Neural cell (in vitro differentiated cells): Measurements from ENCODE around the gene SNCAIP. TPM values are rescaled to one million over a fixed set of nuclear protein-coding genes. Genes with fewer than 3 reads are reported as not detected.

ENCODE experiments used
- H2AFZ ChIP-seq: fragments of 200-600, 300-800 bp; sonication (generic), shearing (Covaris generic); 2 replicates; pipeline ENCODE4 v1.6.0; 2014; ENCODE audit warnings: low read depth, mild to moderate bottlenecking, antibody characterized with exemption, low read length, moderate library complexity
- H3F3A ChIP-seq: fragments of 200-600 bp; shearing (Covaris generic); 2 replicates; pipeline ENCODE4 v1.6.1; 2016; ENCODE audit warnings: mild to moderate bottlenecking, moderate library complexity, mixed read lengths, antibody characterized with exemption, low read length; ENCODE audit not compliant: insufficient read depth, poor library complexity, severe bottlenecking
- H3K27ac ChIP-seq: fragments of 200-600, 300-800 bp; sonication (generic), shearing (Covaris generic); 2 replicates; pipeline ENCODE4 v1.5.1; 2014; ENCODE audit warnings: mild to moderate bottlenecking, low read length, moderate library complexity
- H3K27me3 ChIP-seq: fragments of 300-800, 200-600 bp; sonication (generic), shearing (Covaris generic); 2 replicates; pipeline ENCODE4 v1.6.0; 2014; ENCODE audit warnings: mild to moderate bottlenecking, low read depth, low read length, moderate library complexity; ENCODE audit not compliant: insufficient read depth
- H3K36me3 ChIP-seq: fragments of 300-800, 200-600 bp; sonication (generic), shearing (Covaris generic); 2 replicates; pipeline ENCODE4 v1.5.1; 2014; ENCODE audit warnings: mild to moderate bottlenecking, antibody characterized with exemption, low read length, moderate library complexity; ENCODE audit not compliant: insufficient read depth
- H3K4me2 ChIP-seq: fragments of 300-800, 200-600 bp; sonication (generic), shearing (Covaris generic); 2 replicates; pipeline ENCODE4 v1.6.0; 2014; ENCODE audit warnings: mild to moderate bottlenecking, low read length
- H3K4me3 ChIP-seq: fragments of 300-800, 200-600 bp; sonication (generic), shearing (Covaris generic); 2 replicates; pipeline ENCODE4 v1.5.1; 2014; ENCODE audit warnings: mild to moderate bottlenecking, low read length, moderate library complexity
- H3K79me2 ChIP-seq: fragments of 200-600 bp; shearing (Covaris generic); replicated peaks from 2 replicates; pipeline ENCODE4 v1.6.0; 2014; ENCODE audit warnings: mild to moderate bottlenecking, low read length, moderate library complexity; ENCODE audit not compliant: insufficient read depth
- H3K9ac ChIP-seq: fragments of 300-800, 200-600 bp; sonication (generic), shearing (Covaris generic); 2 replicates; pipeline ENCODE4 v1.6.1; 2016; ENCODE audit warnings: mild to moderate bottlenecking, low read length, mixed read lengths
- H3K9me2 ChIP-seq: fragments of 200-600 bp; shearing (Covaris generic); 2 replicates; pipeline ENCODE4 v1.6.1; 2016; ENCODE audit warnings: mild to moderate bottlenecking, low read length, mixed read lengths; ENCODE audit not compliant: insufficient read depth
- H3K9me3 ChIP-seq: fragments of 200-600, 300-800 bp; sonication (generic), shearing (Covaris generic); 2 replicates; pipeline ENCODE4 v1.6.1; 2016; ENCODE audit warnings: mild to moderate bottlenecking, mixed run types, low read length, moderate library complexity, mixed read lengths
- H4K20me1 ChIP-seq: fragments of 200-600 bp; shearing (Covaris generic); 2 replicates; pipeline ENCODE4 v1.6.1; 2016; ENCODE audit warnings: mild to moderate bottlenecking, mixed run types; ENCODE audit not compliant: insufficient read depth
- CTCF ChIP-seq: fragments of 450-650 bp; IDR thresholded peaks from 2 replicates; pipeline ENCODE4 v1.5.1; 2014; ENCODE audit warnings: antibody characterized with exemption, mild to moderate bottlenecking, moderate library complexity; ENCODE audit not compliant: poor library complexity, severe bottlenecking
- EP300 ChIP-seq: fragments of 450-650 bp; conservative IDR thresholded peaks from 2 replicates; pipeline ENCODE4 v1.6.1; 2014; ENCODE audit warnings: antibody characterized with exemption, mild to moderate bottlenecking, moderate library complexity; ENCODE audit not compliant: poor library complexity, severe bottlenecking
- EZH2 ChIP-seq: fragments of 200-600, 300-800 bp; shearing (Covaris generic), sonication (generic); IDR thresholded peaks from 2 replicates; pipeline ENCODE4 v1.6.1; 2014; ENCODE audit warnings: antibody characterized with exemption, low read length, borderline replicate concordance, mild to moderate bottlenecking; ENCODE audit not compliant: insufficient read depth, poor library complexity, severe bottlenecking
- MXI1 ChIP-seq: fragments of 450-650 bp; conservative IDR thresholded peaks from 2 replicates; pipeline ENCODE4 v1.6.1; 2014; ENCODE audit warnings: antibody characterized with exemption, mild to moderate bottlenecking; ENCODE audit not compliant: poor library complexity, severe bottlenecking
- POLR2AphosphoS5 ChIP-seq: IDR thresholded peaks from 2 replicates; pipeline ENCODE4 v1.6.1; 2012
- RAD21 ChIP-seq: fragments of 450-650 bp; conservative IDR thresholded peaks from 2 replicates; pipeline ENCODE4 v1.6.1; 2014; ENCODE audit warnings: antibody characterized with exemption, mild to moderate bottlenecking, moderate library complexity
- REST ChIP-seq: IDR thresholded peaks from 2 replicates; pipeline ENCODE4 v1.6.1; 2012; ENCODE audit warnings: borderline replicate concordance
- SMC3 ChIP-seq: fragments of 450-650 bp; conservative IDR thresholded peaks from 2 replicates; pipeline ENCODE4 v1.6.1; 2014; ENCODE audit warnings: antibody characterized with exemption, mild to moderate bottlenecking, moderate library complexity; ENCODE audit not compliant: poor library complexity
- TAF1 ChIP-seq: IDR thresholded peaks from 2 replicates; pipeline ENCODE4 v1.6.1; 2012; ENCODE audit warnings: low read depth
- polyA plus RNA-seq: library from polyadenylated mRNA; depleted of rRNA; stranded (reverse); fragments of >200 nt; gene quantifications from 2 replicates; pipeline ENCODE4 v1.2.3, GENCODE V29; 2014

SNCAIP gene
- polyA plus RNA-seq, 1 donor from 2014 or later: 25.6 TPM

GRCh38 chr5:122401976-122402725 lies 90.1 kb downstream of the SNCAIP start:
- Histone ChIP-seq H3F3A (no peaks in the 10 kb centered on the region), H3K27ac (no peak overlapping the region), H3K79me2 (no peaks in the 10 kb centered on the region), H3K4me3 (no peak overlapping the region), H3K27me3 (no peaks in the 10 kb centered on the region), H3K9ac (no peak overlapping the region), H3K9me2 (no peaks in the 10 kb centered on the region), H2AFZ (no peak overlapping the region), H4K20me1 (no peaks in the 10 kb centered on the region), H3K9me3 (no peaks in the 10 kb centered on the region), H3K4me2 (no peak overlapping the region), H3K36me3 (peaks cover 9% of the 10 kb centered on the region)
- TF ChIP-seq MXI1: no peak
- no peak for TF ChIP-seq SMC3
- TF ChIP-seq POLR2AphosphoS5: no peak
- TF ChIP-seq REST: no peak
- TF ChIP-seq CTCF: no peak
- no peak for TF ChIP-seq EP300
- TF ChIP-seq RAD21: no peak
- no peak for TF ChIP-seq TAF1
- no peak for TF ChIP-seq EZH2

GRCh38 chr5:122402955-122403685 lies 91.1 kb downstream of the SNCAIP start:
- Histone ChIP-seq H3K4me3 (no peak overlapping the region), H3K9me2 (no peaks in the 10 kb centered on the region), H3K9ac (no peak overlapping the region), H4K20me1 (no peaks in the 10 kb centered on the region), H3K27ac (no peak overlapping the region), H3K9me3 (no peaks in the 10 kb centered on the region), H3K4me2 (no peak overlapping the region), H2AFZ (no peak overlapping the region), H3K36me3 (peaks cover 10% of the 10 kb centered on the region), H3F3A (no peaks in the 10 kb centered on the region), H3K79me2 (no peaks in the 10 kb centered on the region), H3K27me3 (no peaks in the 10 kb centered on the region)
- TF ChIP-seq SMC3 (no peak), CTCF (no peak), POLR2AphosphoS5 (no peak), EZH2 (no peak), MXI1 (no peak), REST (no peak), TAF1 (no peak), RAD21 (no peak), EP300 (no peak)
